Myocyte (in vitro differentiated cells): ENCODE data around the gene STMN3. TPM values are rescaled to one million over a fixed set of nuclear protein-coding genes. Genes with fewer than 3 reads are reported as not detected.
A peak's percentile ranks its signal among the peaks of the same experiment; 100 is the strongest.
"Not testable (repeated sequence)": the region's sequence is repeated elsewhere in the genome, so short reads cannot be mapped to it uniquely, and the experiment has no call there.

Source experiments
- DNase-seq: peaks from one replicate; pipeline ENCODE4 v3.0.0-alpha.2; 2012; ENCODE audit warnings: low read depth
- total RNA-seq: library from RNA; depleted of rRNA; stranded (reverse); fragments of >200 nt; gene quantifications from 2 replicates; pipeline ENCODE4 v1.2.3, GENCODE V29; 2014

STMN3 gene
- total RNA-seq, 1 donor from 2014 or later = 14.7 TPM

GRCh38 chr20:63658749-63659187 is 5.5 kb upstream of the STMN3 start:
- no peak for DNase-seq

DNA sequence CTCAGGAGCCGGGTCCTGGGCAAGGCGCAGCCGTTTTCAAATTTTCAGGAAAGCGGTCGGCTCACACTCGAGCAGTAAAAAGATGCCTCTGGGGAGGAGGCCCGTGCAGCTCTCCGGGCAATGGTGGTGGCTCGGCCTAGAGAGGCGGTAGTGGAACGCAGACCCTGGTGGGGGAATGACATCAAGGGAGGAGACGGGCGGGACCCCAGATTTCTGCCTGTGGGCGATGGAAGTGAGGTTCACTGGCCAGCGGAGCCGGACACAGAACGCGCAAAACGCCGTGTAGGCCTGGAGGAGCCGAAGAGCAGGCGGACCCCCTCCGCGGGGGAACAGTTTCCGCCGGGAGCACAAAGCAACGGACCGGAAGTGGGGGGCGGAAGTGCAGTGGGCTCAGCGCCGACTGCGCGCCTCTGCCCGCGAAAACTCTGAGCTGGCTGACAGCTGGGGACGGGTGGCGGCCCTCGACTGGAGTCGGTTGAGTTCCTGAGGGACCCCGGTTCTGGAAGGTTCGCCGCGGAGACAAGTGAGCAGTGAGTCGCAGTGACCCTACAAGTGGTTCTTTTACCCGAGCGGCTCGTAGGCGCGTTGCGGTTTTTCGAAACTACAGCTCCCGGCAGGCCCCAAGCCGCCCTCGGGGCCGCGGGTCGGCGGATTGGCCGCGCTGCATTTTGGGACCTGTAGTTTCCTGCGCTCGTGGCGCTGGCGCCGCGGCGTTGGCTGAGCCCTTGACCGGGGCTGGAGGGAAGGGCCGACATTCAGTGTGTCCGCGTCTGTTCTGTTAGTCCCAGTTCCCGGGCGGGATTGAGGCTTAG is 4.9 kb upstream of the STMN3 start, which contains the start of gene RTEL1:
Gene RTEL1, plus strand, starts transcription at position 376 of the 812 bp plus-strand sequence. CDS start 1,091 bp downstream, outside the sequence.
- peak; percentile 93 for DNase-seq

- DNase-seq = peak; percentile 28
Observed at GRCh38 chr20:63657260-63657936, 4.2 kb upstream of the STMN3 start.

GRCh38 chr20:63656451-63656850 is 3.2 kb upstream of the STMN3 start:
- DNase-seq = no peak

DNA sequence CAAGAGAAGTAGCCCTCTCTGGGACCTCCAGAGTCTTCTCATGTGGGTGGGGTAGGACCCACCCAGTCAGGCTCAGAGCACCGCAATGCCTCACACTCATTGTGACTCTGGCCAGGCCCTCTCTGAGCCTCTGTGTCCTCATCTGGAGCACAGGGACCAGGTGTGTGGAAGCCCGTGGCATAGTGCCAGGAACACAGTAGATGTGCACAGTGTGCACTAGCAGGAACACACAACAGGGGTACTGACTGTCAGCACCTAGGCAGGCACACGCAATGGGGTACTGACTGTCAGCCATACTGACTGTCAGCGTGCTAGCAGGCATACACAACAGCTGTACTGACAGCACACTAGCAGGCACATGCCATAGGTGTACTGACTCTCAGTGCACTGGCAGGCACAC is 2.0 kb upstream of the STMN3 start:
- no peak for DNase-seq

GRCh38 chr20:63653974-63654668 is 897 bp upstream of the STMN3 start:
- no peak for DNase-seq

- DNase-seq = no peak
Observed at GRCh38 chr20:63652192-63652980, 838 bp downstream of the STMN3 start.

DNA sequence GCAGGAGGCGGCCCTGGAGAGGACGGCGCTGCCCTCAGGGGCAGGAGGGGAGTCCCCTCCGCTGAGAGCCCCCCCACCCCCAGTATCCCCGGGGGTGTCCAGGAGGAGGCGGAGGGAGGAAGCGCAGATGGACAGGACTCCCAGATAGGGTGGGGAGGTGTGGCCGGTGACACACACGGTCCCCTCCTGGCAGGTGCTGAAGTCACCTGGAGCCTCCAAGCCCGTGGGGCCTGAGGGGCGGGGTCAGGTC is 1.4 kb downstream of the STMN3 start:
- DNase-seq = no peak

DNA sequence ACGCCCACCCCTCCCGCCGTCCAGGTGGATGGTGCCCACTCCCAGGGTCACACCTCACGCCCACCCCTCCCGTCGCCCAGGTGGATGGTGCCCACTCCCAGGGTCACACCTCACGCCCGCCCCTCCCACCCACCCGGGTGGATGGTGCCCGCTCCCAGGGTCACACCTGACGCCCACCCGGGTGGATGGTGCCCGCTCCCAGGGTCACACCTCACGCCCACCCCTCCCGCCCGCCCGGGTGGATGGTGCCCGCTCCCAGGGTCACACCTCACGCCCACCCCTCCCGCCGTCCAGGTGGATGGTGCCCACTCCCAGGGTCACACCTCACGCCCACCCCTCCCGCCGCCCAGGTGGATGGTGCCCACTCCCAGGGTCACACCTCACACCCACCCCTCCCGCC is 2.7 kb downstream of the STMN3 start:
- not testable (repeated sequence) for DNase-seq

- no peak for DNase-seq
Observed at GRCh38 chr20:63648895-63649589, 4.2 kb downstream of the STMN3 start.

DNA sequence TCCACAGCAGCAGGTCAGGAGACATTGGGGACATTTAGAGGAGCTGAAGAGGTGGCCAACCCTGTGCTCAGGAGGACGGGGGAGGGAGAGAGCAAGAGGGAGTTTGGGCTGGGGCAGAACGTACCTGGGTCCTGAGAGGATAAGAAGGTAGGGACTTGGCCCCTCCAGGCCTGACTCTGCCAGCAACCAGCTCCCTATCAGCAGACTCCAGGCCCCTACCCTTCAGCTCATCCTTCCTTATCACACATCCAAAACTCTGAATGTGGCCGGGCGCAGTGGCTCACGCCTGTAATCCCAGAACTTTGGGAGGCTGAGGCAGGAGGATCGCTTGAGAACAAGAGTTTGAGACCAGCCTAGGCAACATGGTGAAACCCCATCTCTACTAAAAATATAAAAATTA is 5.0 kb downstream of the STMN3 start:
- no peak for DNase-seq

GRCh38 chr20:63645218-63645617 is 8.0 kb downstream of the STMN3 start:
- peak; percentile 29 for DNase-seq

DNA sequence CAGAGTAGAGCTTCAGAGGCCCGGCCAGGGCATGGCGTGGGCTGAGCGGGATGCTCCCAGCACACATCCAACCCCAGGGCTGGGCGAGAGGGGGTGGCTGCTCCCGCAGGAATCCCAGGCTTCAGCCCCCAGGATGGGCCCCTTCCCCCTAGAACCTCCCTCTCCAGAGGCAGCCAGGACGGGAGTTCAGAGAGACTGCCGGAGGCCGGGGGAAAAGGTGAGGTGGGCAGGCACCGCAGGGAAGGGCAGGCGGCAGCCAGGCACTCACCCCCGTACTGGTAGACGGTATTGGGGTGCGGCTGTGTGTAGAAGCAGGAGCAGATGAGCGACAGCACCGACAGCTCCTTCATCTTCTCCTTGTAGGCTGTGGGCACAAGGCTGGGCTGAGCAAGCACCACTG is 9.3 kb downstream of the STMN3 start:
- DNase-seq = no peak

GRCh38 chr20:63643499-63643898 is 9.7 kb downstream of the STMN3 start:
- no peak for DNase-seq

DNA sequence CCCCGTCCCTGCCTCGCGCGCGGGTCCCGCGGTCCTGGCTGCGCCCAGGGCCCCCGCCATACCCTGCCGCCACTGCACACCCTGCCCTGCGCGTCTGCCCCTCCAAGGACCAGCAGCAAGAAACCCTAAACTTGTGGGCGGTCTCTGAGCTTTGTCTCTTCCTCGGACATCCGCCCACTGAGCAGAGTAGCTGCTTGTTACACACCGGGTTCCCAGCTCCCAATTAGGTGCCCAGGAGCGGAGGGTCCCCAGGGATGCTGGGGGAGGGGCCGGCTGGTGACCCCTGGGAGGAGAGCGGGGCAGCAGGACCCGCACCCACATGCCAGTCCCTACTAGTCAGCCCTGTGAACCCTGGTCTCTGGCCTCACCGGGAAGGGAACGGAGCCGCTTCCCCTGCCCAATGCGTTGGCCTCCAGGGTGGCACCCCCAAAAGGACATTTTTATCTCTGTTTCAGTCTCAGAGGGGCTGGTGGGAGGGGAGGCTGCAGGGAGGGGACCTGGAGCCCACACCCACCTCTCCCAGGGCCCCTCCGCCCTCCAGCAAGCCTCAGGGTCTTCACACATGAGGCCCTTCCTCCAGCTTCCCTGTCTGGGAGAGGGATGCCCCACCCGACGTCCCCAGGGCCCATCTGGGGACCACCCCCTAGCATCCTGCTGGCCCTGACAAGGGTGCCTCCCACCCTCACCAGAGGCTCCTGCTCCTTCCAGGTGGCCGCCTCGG is 10.5 kb downstream of the STMN3 start:
- DNase-seq = no peak

- peak; percentile 77 for DNase-seq
Observed at GRCh38 chr20:63641792-63642523, 11.3 kb downstream of the STMN3 start.

DNA sequence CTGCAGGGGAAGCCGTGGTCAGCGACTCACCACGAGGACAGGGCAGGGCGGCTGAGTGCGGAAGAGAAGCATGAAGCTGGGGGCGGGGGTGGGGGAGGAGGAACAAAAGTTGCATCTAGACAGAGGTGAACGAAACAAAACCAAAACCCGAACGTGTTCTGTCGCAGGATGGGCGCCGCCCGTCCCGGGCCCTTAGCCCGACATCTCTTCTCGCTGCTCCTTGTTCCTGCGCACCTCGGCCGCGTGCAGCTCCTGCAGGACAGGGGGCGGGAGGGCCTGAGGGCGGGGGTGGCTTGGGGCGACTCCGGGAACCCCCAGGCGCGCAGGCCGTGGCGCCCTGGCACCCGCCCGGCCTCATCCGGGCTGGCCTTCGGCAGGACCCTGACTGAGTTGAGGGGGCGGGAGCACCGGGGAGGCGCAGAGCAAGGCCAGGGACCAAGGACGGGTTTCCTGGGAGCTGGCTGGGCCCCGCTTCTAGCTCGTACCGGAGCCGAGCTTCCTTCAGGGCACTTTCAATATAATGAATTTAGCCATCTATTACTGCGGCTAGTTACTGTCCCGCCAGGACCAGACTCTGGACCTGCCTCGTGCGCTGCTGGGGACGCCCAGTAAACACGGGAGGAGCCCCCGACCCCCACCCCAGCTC is 12.0 kb downstream of the STMN3 start:
- DNase-seq = peak; percentile 40

DNA sequence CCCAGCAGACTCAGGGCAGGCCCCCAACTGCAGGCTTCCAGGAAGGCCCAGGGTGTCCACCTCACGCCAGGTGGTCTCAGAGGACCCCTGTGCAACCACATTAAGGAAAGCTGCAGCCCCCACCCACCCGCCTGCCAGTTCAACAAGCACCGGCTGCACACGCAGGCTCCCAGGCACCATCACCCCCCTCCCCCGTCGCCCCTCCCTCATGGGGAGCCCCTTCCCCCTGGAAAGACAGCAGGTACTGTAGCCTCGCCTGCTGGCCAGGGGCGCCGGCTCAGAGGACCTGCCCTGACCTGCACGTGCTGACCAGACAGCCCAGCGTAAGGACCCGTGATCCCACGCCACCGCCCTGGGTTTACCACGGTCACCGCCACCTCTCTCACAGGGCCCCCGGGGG is 12.5 kb downstream of the STMN3 start:
- not testable (repeated sequence) for DNase-seq

DNA sequence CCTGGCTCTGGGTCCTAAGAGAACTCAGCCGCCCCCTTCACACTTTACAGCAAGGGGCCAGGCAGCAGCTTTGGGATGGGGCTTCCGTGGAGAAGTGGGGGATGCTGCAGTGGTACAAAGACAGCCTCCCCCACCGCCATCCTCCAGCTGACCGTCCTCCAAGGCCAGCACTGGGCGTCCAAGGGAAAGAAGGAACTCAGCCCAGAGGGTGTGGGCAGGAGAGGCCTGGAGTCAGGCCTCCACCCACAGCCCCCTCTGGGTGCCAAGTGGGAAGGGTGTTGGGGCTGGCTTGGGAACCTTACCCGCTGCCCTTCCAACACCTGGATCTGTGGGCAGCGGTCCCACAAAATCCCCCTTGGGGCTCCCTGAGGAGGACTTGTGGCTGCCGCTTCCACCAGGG is 13.1 kb downstream of the STMN3 start:
- no peak for DNase-seq
